Cardiac septum (tissue), 1 donor: ENCODE measurements around the gene UBA7. TPM values are rescaled to one million over a fixed set of nuclear protein-coding genes. Genes with fewer than 3 reads are reported as not detected.
"Not testable (repeated sequence)": the region's sequence is repeated elsewhere in the genome, so short reads cannot be mapped to it uniquely, and the experiment has no call there.

ENCODE experiments used
- DNase-seq: peaks from one replicate; pipeline ENCODE4 v3.0.0-alpha.2; 2020; ENCODE audit warnings: low spot score
- intact Hi-C: fragments of 100-400 bp; cut with DNase I; formaldehyde crosslinking; loops from one replicate; pipeline ENCODE4 v1.14.0; 2022
- long read RNA-seq: library from polyadenylated mRNA; unstranded; transcript quantifications from one replicate; pipeline ENCODE4 v2.0.0, GENCODE V29; 2021
- total RNA-seq: library from RNA; stranded (reverse); fragmentation: NEBNext Ultra II Directional; extraction: Animal tissue kit (Norgen Biotek cat#: 25700); gene quantifications from one replicate; pipeline ENCODE4 v1.2.1, GENCODE V29; 2021
- donor health status: DM: no; HTN: no; CAD: no.

Gene UBA7, protein sequence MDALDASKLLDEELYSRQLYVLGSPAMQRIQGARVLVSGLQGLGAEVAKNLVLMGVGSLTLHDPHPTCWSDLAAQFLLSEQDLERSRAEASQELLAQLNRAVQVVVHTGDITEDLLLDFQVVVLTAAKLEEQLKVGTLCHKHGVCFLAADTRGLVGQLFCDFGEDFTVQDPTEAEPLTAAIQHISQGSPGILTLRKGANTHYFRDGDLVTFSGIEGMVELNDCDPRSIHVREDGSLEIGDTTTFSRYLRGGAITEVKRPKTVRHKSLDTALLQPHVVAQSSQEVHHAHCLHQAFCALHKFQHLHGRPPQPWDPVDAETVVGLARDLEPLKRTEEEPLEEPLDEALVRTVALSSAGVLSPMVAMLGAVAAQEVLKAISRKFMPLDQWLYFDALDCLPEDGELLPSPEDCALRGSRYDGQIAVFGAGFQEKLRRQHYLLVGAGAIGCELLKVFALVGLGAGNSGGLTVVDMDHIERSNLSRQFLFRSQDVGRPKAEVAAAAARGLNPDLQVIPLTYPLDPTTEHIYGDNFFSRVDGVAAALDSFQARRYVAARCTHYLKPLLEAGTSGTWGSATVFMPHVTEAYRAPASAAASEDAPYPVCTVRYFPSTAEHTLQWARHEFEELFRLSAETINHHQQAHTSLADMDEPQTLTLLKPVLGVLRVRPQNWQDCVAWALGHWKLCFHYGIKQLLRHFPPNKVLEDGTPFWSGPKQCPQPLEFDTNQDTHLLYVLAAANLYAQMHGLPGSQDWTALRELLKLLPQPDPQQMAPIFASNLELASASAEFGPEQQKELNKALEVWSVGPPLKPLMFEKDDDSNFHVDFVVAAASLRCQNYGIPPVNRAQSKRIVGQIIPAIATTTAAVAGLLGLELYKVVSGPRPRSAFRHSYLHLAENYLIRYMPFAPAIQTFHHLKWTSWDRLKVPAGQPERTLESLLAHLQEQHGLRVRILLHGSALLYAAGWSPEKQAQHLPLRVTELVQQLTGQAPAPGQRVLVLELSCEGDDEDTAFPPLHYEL
- 20.0 TPM for total RNA-seq
- long read RNA-seq, partial matches to known transcripts: 5 of 15 reads
- long read RNA-seq, other reads (novel, unspliced or antisense): 9 of 15 reads

DNA sequence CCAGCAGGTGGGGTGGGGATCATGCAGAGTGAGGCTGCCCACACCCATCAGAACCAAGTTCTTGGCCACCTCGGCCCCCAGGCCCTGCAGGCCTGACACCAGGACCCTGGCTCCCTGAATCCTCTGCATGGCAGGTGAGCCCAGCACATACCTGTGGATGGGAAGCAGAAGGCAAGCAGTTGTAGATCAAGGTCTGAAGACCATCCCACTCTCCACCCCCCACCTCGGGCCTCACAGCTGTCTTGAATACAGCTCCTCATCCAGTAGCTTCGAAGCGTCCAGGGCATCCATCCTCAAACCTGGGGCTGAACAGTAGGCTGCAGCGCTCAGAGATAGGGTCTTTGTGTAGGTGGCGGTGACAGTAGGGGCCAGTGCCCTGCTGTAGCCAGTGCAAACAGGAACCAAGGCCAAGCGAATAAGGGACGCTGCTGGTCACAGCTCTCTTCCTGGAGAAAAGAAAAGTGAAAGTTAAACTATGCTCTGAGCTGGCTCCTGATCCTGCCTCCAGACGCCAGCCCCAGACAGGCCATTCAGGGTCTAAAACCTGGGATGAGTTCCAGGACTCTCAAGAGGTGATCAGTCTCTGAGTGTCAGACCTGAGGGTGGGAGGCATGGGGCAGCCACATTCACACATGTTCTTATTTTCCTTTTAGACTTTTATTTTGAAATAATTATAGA lies at the start of gene UBA7:
Gene UBA7, minus strand, starts transcription at position 457 of the 678 bp plus-strand sequence. Its CDS starts 166 bp downstream, at position 291.
- DNase-seq: no peak
- intact Hi-C loops: no loop called here

DNA sequence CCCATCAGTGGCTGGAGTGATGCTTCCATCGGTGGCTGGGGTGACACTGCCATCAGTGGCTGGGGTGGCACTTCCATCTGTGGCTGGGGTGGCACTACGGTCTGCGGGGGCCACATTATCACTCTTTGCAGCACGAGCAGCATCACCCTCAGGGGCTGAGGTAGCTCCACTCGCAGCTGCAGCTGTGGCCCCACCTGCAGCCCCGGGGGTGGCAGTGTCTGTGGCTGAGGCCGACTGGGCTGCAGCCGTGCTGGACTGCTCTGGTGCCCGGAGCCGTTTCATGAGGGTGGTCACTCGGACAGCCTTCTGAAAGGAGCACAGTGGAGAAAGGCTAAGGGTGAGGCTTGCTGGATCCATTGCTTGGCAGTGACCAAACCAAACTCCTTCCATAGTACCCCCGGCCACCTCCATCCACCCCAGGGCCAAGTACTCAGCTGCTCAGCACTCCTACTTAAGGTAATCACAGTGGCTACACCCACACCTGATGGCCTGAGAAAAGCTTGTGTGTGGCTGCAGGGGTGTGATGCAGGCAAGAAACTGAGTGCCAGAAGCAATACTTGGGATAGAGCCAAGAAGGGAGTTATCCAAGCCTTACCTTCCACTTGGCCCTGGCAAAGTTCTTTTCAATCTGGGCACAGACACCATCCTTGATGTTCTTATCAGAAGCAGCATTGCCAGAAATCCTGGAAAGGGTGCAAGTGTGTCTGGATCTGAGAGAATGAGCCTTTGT lies 46.0 kb upstream of the UBA7 start:
- DNase-seq: no peak
- intact Hi-C loops: loop anchor here (2.0 kb wide), 1 partner anchor 21 kb away; no protein-coding TSS in a partner anchor

DNA sequence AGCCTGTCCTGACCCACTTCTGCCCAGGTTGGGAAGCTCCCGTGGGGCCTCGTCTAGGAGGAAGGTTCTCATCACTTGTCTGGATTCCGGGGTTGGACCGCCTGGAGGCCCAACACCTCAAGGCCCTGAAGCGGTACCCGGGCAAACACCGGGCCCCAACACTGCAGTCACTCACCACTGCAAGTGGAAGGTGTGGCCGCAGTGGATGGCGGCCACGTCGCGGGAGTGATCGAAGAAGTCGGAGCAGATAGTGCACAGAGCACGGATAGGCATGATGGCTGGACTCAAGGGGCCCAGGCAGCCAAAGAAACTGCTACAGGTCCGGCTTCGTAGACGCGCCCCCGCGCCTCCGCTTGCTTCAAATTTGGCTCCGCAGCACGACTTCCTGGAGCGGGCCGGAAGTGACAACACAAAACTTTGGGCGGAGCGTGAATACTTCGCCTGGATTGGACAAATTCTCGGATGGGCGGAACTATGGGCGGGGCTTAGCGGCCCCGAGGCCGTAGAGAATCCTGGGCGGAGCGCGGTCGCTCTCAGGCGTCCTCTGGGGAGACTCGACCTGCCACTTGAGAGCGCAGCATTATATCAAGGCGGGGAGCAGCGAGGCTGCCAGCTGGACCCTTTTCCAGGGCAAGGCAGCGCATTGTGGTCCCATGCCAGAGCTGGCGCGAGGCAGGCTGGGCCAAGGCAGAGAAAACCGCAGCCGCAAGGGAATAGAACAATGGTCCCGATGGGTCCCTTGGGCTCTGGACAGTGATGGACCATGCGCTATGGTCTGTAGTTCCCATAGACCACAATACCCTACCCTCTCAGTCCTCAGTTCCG lies 42.6 kb upstream of the UBA7 start, which contains the start of gene TRAIP:
Gene TRAIP, minus strand, starts transcription at position 384 of the 825 bp plus-strand sequence. Its CDS starts 111 bp downstream, at position 273.
- DNase-seq: peak; percentile 97
- intact Hi-C loops: no loop called here

DNA sequence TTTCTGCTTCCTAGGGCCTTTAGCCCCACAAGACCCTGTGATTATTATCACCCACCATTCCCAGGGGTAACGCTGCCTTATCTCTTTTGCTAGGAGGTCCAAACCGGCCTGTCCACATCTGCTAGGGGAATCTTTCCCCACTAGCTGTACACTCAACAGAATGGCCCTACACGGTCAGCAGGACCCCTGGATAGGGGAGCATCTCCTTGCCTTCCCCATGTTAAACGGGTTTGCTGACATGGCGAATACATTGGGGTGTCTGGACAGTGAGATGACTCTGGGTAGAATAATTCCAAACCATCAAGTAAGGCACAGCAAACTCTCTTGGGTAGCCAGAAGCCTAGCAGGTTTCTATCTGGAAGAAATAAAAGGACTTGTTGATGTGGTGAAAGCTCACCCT lies 41.9 kb upstream of the UBA7 start:
- intact Hi-C loops: no loop called here
- no peak for DNase-seq

DNA sequence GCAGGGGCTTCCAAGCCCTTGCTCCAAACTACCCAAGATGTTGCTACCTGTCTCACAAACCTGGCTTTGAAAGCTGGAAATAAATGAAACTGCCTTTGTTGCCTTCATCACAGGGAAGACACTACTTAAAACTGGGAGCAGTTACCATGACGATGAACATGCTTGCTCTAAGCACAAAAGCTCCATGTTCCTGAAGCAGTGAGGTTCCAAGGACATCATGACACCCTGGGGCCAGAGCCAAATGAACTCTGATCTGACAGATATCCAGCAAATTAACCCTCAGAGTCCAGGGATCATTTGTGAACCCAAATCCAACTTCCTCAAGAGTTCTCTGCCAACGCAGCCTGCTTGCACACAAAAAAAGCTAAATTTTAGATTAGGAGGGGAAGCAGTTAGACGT lies 31.9 kb upstream of the UBA7 start:
- intact Hi-C loops: no loop called here
- no peak for DNase-seq

DNA sequence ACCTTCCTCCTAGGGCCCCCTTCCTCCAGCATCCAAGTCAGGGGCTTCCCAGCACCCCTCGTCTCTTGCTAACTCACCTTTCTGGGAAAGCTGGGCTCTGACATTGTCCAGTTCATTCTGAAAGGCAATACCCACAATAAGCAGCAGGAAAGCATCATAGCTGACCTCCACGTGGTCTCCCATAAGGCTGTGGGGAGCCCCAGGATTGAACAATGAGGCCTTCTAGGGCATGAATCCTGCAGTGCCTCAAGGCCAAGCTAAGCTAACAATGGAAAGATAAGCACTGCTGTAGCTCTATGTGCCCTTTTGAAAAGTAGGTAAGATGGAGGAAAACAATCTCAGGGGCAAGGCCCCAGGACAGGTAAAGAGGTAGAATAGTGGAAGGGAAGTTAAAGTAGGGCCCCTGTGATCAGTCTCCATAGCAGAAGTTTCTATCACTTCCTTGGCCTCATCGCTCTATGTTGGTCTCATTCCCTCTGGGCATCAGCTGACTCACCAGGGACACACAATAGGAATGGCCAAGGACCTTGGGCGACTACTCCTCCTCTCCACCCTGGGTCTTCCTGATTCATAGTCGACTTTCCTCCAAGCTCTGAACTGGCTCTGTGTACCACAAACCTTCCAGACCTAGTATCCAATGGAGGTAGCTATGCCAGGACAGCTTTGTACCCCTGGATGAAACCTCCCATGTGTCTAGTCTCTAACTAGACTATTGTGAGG lies 30.9 kb upstream of the UBA7 start:
- intact Hi-C loops: loop anchor here (5.0 kb wide), 1 partner anchor 58 kb away; the partner anchor contains the start of gene MST1R
- DNase-seq: no peak

DNA sequence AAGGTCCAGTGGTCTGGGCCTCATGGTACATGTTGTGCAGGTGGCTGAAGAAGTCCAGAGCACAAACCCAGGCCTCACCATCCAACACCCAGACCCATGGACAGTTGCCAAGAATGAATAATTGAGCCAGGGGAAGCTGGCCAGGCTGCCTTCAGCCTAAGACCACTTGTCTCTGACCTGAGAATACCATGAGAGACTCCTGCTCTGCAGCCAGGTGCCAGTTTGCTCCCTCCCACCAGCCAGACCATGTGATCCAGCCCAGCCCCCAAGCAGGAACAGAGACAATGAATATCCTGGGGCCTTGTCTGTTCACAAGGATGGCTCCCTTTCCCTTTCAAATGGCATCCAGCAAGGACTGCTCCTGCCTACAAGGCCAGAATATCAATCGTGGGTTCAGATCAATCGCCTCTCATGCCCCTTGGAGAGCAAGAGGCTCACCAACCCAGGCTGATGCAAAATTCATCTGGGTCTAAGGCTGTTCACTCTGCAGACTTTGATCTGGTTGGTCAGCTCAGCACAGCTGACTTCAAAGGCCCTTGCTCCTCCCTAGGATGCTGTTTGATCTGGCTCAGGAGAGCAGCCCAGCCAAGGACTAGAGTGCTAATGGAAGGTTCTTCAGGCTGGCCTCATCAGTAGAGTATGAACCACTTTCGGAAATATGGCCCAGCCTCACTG lies 29.2 kb upstream of the UBA7 start:
- intact Hi-C loops: loop anchor here (5.0 kb wide), 1 partner anchor 59 kb away; the partner anchor contains the start of gene MST1R
- no peak for DNase-seq

DNA sequence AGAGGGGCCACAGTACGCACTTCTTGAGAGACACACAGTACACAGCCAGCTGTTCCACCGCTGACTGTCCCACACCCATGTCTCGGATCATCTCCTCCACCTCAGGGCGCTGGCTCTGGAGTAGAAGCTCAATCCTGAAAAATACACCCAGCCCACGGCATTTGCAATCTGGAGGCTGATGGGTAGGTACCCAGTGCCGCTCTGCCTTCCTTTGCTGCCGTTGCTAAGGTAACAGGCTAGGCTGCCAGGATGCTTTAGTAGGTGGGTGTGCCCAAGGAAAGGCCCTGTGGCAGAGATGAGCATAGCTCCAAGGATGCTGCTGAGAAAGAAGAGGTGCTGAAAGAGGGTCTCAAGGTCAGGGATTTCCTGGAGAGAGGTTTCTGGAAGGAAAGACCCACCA lies 28.1 kb upstream of the UBA7 start:
- intact Hi-C loops: loop anchor here (5.0 kb wide), 1 partner anchor 60 kb away; the partner anchor contains the start of gene MST1R
- DNase-seq: no peak

DNA sequence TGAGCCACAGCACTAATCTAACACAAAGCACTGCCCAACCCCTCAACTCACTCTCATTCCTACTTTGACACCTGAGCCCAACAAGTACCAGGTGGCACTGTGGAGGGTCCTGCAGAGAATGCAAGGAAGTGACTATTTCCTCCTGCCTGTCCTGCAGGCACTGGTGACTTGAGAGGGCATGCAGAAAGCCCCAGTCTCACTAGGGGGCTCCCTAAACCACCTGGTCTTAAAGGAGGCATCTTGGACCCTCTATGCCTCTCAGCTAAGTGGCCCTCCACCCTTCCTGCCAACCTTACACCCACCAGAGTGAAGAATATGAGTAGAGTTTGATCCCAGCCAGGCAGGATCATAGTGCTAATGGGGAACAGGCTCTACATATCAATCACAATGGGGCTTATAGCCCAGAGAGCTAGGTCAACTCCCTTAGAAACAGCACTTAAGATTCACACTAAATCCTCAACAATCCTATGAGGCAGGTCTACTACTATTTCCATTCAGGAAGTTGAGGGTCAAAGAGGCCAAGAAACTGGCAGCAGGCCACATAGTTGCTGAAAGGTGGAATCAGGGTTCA lies 27.5 kb upstream of the UBA7 start:
- intact Hi-C loops: loop anchor here (5.0 kb wide), 1 partner anchor 61 kb away; the partner anchor contains the start of gene MST1R

DNA sequence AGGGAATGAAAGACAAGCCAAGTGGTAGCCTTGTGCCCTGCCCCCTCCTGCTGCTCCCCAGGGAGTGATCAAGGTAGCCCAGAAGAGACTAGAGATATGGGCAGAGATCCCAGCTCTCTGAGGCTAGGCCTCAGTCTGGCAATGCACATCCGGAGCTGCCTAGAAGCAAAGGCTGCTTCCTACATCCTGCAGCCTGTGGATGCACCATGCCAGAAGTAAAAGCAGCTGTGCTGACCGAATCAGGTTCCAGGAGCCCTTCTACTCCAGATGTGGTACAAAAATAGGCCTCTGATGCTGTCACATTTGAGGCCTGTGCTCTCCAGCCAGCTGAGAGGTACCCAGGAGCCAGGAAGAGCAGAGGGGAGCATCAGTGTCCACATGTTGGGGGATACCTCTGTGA lies 26.6 kb upstream of the UBA7 start:
- DNase-seq: no peak
- intact Hi-C loops: loop anchor here (5.0 kb wide), 1 partner anchor 62 kb away; the partner anchor contains the start of gene MST1R

More for the DNA sequence above, 27.5 kb upstream of the UBA7 start:
- DNase-seq: no peak

DNA sequence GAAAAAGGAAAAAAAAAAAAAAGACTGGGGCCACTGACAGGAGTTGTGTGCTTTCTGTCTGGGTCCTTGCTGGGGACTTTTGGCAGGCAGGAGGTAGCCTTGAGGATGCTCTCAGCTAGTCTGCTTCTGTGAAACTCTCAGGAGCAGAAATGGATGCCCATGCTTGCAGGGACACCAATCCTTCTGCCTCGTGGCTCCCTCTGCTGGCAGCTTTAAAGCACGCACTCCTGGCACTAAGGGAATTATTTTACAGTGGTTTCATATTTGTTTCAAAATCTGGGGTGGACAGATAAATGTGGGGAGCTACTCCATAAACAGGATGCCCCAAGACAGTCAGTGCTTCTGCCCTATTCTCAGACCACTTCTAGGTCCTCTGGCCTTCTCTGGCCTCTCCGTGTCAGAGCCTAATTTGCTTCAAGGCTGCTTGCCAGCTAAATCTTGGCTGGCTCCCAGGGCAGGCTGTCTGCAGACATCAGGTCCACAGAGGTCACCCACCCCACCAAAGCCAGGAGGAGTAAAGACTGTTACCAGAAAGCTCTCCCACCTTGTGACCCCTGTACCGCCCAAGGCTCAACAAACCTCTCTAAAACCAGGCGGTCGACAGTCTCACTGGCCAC lies 25.5 kb upstream of the UBA7 start:
- DNase-seq: peak; percentile 88
- intact Hi-C loops: loop anchor here (1.0 to 5.0 kb wide), 3 partner anchors 20 to 137 kb away; no protein-coding TSS in a partner anchor

DNA sequence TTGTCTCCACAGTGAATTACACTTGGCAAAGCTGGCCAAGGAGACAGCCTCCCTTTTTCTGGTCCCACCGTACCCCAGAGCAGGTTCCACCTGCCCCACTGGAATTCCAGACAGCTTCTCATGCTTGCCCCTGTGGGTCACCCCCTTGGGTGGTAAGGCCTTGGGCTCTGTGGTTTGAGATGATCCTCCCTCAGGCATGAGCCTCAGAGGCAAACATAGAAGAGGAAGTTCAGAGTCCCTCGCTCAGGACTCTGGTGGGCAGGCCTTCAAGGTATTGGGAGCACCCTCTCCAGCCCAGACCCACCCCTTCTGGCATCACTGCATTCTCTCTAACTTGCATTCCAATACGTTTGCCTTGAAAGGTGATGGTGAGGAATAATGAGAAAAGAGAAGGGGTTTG lies 17.6 kb upstream of the UBA7 start:
- intact Hi-C loops: no loop called here
- DNase-seq: no peak

DNA sequence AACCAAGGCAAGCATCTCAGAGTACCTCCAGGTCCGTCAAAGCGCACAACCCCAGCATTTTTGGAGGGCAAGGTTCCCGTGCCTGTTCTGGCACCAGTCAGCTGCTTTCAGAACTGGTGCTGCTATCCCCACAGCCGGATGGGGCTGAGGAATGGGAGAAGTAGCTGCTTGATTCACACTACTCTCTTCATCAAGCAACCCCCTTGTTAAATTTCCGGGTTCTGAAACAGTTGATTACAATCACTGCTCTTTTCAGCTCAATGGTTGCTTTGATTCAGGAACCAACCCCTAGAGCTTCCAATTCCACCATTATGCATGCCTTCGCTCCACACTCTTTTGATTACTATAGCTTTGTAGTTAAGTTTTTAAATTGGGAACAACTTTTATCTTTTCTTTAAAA lies 12.3 kb upstream of the UBA7 start:
- DNase-seq: no peak
- intact Hi-C loops: no loop called here

DNA sequence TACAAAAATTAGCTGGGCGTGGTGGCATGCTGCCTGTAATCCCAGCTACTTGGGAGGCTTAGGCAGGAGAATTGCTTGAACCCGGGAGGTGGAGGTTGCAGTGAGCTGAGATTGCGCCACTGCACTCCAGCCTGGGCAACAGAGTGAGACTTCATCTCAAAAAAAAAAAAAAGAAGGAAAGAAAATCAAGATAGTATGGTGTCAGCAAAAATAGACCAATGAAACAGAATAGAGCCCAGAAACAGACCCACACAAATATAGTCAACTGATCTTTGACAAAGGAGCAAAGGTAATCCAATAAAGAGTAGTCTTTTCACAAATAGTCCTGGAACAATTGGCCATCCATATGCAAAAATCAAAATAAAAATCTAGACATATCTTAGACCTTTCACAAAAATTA lies 9.4 kb upstream of the UBA7 start:
- DNase-seq, intact Hi-C loops: not testable (repeated sequence)

DNA sequence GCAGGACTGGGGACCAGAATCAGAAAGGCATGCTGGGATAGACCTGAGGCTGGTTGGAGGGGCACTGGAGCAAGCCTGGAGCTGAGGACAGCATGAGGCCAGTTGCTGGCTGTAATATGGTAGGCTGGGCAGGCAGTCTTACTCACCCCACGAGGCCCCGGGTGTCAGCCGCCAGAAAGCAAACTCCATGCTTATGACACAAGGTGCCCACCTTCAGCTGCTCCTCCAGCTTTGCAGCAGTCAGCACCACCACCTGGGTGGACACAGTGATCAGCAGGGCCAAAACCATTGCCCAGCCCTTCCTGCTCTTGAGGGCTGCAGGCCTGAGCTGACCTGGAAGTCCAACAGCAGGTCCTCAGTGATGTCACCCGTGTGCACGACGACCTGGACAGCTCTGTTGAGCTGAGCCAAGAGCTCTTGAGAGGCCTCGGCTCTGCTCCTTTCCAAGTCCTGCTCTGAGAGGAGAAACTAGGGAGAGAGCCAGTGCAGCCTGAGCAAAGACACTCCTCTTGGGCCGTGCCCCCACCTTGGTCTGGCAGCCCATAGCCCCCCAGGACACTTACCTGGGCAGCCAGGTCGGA lies 747 bp downstream of the UBA7 start:
- DNase-seq: no peak
- intact Hi-C loops: no loop called here
